ENCODE results near the gene REXO1. TPM values are rescaled to one million over a fixed set of nuclear protein-coding genes. Genes with fewer than 3 reads are reported as not detected.

The REXO1 gene
- 10 to 100 TPM; 10.7 to 14.7 TPM for total RNA-seq

GRCh38 chr19:1848399-1849131, at the start of gene REXO1:
Gene REXO1, minus strand, starts transcription at chr19:1848483. Its CDS starts 125 bp downstream, at chr19:1848358.

GRCh38 chr19:1885398-1886119, 37.3 kb upstream of the REXO1 start, which contains the start of gene ABHD17A:
Gene ABHD17A, minus strand, starts transcription at chr19:1885496. Its CDS starts 3,930 bp downstream, at chr19:1881566.

GRCh38 chr19:1863328-1863637, 15.0 kb upstream of the REXO1 start, which contains the start of gene KLF16:
Gene KLF16, minus strand, starts transcription at chr19:1863579. Its CDS starts 82 bp downstream, at chr19:1863497.

GRCh38 chr19:1811942-1812425, 36.3 kb downstream of the REXO1 start, which contains the start of gene ATP8B3:
Gene ATP8B3, minus strand, starts transcription at chr19:1812276. Its CDS starts 540 bp downstream, at chr19:1811736.

Other genes with a start within 250 kb of the REXO1 start
- 10 to 100 TPM; 38.9 to 56.3 TPM for gene UQCR11, start 243.0 kb downstream of the REXO1 start, total RNA-seq
- 10 to 100 TPM; 34.8 to 49.3 TPM for gene TCF3, start 195.9 kb downstream of the REXO1 start, total RNA-seq
- gene ONECUT3, start 95.0 kb downstream of the REXO1 start, total RNA-seq: not detected
- 1 to 10 TPM; 1.7 to 4.0 TPM for gene ATP8B3, start 36.2 kb downstream of the REXO1 start, total RNA-seq
- 10 to 100 TPM in 1 of 2 donors, 1 to 10 TPM in 1; 8.6 to 22.6 TPM for gene KLF16, start 15.1 kb upstream of the REXO1 start, total RNA-seq
- 10 to 100 TPM; 61.9 to 80.6 TPM for gene ABHD17A, start 37.0 kb upstream of the REXO1 start, total RNA-seq
- 10 to 100 TPM in 1 of 2 donors, 1 to 10 TPM in 1; 3.1 to 11.0 TPM for gene ADAT3, start 56.9 kb upstream of the REXO1 start, total RNA-seq
- 10 to 100 TPM; 68.3 to 74.0 TPM for gene SCAMP4, start 56.9 kb upstream of the REXO1 start, total RNA-seq
- 10 to 100 TPM; 67.8 to 81.9 TPM for gene CSNK1G2, start 92.7 kb upstream of the REXO1 start, total RNA-seq
- 10 to 100 TPM; 54.0 to 55.9 TPM for gene BTBD2, start 167.2 kb upstream of the REXO1 start, total RNA-seq
- 10 to 100 TPM; 40.6 to 42.3 TPM for gene MKNK2, start 202.8 kb upstream of the REXO1 start, total RNA-seq
- 10 to 100 TPM; 16.2 to 22.3 TPM for gene MOB3A, start 247.8 kb upstream of the REXO1 start, total RNA-seq
- under 1 TPM in 1 of 2 donors, not detected in 1; 0.69 TPM for gene IZUMO4, start 248.4 kb upstream of the REXO1 start, total RNA-seq